ENCODE results near the gene VSX2.
"Not testable (repeated sequence)": the region's sequence is repeated elsewhere in the genome, so short reads cannot be mapped to it uniquely, and the experiment has no call there.

The VSX2 gene

GRCh38 chr14:74260525-74261233, 21.4 kb downstream of the VSX2 start:
- no peak for DNase-seq

GRCh38 chr14:74261288-74261687, 22.0 kb downstream of the VSX2 start:
- DNase-seq = no peak

- DNase-seq = no peak
These were observed 22.8 kb downstream of the VSX2 start for GRCh38 chr14:74262076-74262475.

- no peak for DNase-seq
These were observed 23.9 kb downstream of the VSX2 start for GRCh38 chr14:74263181-74263580.

- DNase-seq = no peak
These were observed 24.7 kb downstream of the VSX2 start for GRCh38 chr14:74263921-74264320.

- DNase-seq = no peak
These were observed 26.2 kb downstream of the VSX2 start for GRCh38 chr14:74265301-74265965.

GRCh38 chr14:74267588-74267987, 28.3 kb downstream of the VSX2 start:
- no peak for DNase-seq

GRCh38 chr14:74270382-74271177, 31.3 kb downstream of the VSX2 start:
- DNase-seq = not testable (repeated sequence)

- DNase-seq = no peak
These were observed 32.1 kb downstream of the VSX2 start for GRCh38 chr14:74271365-74271764.

GRCh38 chr14:74275241-74275841, 36.1 kb downstream of the VSX2 start:
- no peak for DNase-seq

- no peak for DNase-seq
These were observed 38.8 kb downstream of the VSX2 start for GRCh38 chr14:74278080-74278479.

- DNase-seq = no peak
These were observed 41.8 kb downstream of the VSX2 start for GRCh38 chr14:74281069-74281468.

- no peak for DNase-seq
These were observed 47.5 kb downstream of the VSX2 start for GRCh38 chr14:74286736-74287135.

- no peak for DNase-seq
These were observed 50.6 kb downstream of the VSX2 start for GRCh38 chr14:74289801-74290200.

- peak; percentile 9 for DNase-seq
These were observed 51.2 kb downstream of the VSX2 start for GRCh38 chr14:74290415-74290814.

- DNase-seq = no peak
These were observed 52.8 kb downstream of the VSX2 start for GRCh38 chr14:74292061-74292460.

GRCh38 chr14:74293606-74294005, 54.4 kb downstream of the VSX2 start:
- no peak for DNase-seq

GRCh38 chr14:74296037-74296467, 56.8 kb downstream of the VSX2 start:
- no peak for DNase-seq

- no peak for DNase-seq
These were observed 58.7 kb downstream of the VSX2 start for GRCh38 chr14:74297986-74298385.

GRCh38 chr14:74299061-74299545, 59.9 kb downstream of the VSX2 start:
- DNase-seq = peak; percentile 41

- DNase-seq = no peak
These were observed 62.4 kb downstream of the VSX2 start for GRCh38 chr14:74301594-74302151.

GRCh38 chr14:74302152-74302628, 62.9 kb downstream of the VSX2 start:
- peak; percentile 21 for DNase-seq
